ENCODE measurements around the gene RNASE7.
A peak's percentile ranks its signal among the peaks of the same experiment; 100 is the strongest.

The RNASE7 gene

GRCh38 chr14:21083565-21084325, 41.6 kb downstream of the RNASE7 start:
- no peak overlapping the region for H3K9ac ChIP-seq (ENCODE audit: low read depth, low read length)
- H3K4me1 ChIP-seq (ENCODE audit: insufficient read depth, low read length): peaks cover 3% of the 10 kb centered on the region; the same call in 1 of the 2 replicates
- H3K9me3 ChIP-seq (ENCODE audit: insufficient read depth, low read depth, low read length): no peaks in the 10 kb centered on the region
- 97% methylated on average over 11 of the region's 11 CpGs for WGBS
- peaks cover 88% of the 10 kb centered on the region for H3K36me3 ChIP-seq (ENCODE audit: insufficient read depth, low read length)
- no peaks in the 10 kb centered on the region for H3K27me3 ChIP-seq (ENCODE audit: insufficient read depth, low read length)
- H3K27ac ChIP-seq (ENCODE audit: low read depth, low read length): no peak overlapping the region
- H3K4me3 ChIP-seq (ENCODE audit: low read length): no peak overlapping the region

- H3K9me3 ChIP-seq (ENCODE audit: insufficient read depth, low read depth, low read length): no peaks in the 10 kb centered on the region
- H3K4me1 ChIP-seq (ENCODE audit: insufficient read depth, low read length): peaks cover 3% of the 10 kb centered on the region; the same call in 1 of the 2 replicates
- H3K36me3 ChIP-seq (ENCODE audit: insufficient read depth, low read length): peaks cover 88% of the 10 kb centered on the region
- no peaks in the 10 kb centered on the region for H3K27me3 ChIP-seq (ENCODE audit: insufficient read depth, low read length)
- no peak overlapping the region for H3K27ac ChIP-seq (ENCODE audit: low read depth, low read length)
- H3K9ac ChIP-seq (ENCODE audit: low read depth, low read length): no peak overlapping the region
- H3K4me3 ChIP-seq (ENCODE audit: low read length): no peak overlapping the region
- 91% methylated on average over 2 of the region's 2 CpGs for WGBS
Measured at GRCh38 chr14:21084396-21084795, 42.2 kb downstream of the RNASE7 start.

- WGBS: 95% methylated on average over 17 of the region's 17 CpGs
- Histone ChIP-seq H3K9ac (ENCODE audit: low read depth, low read length) (no peak overlapping the region), H3K27me3 (ENCODE audit: insufficient read depth, low read length) (no peaks in the 10 kb centered on the region), H3K36me3 (ENCODE audit: insufficient read depth, low read length) (peaks cover 88% of the 10 kb centered on the region), H3K9me3 (ENCODE audit: insufficient read depth, low read depth, low read length) (no peaks in the 10 kb centered on the region), H3K4me1 (ENCODE audit: insufficient read depth, low read length) (peaks cover 3% of the 10 kb centered on the region; the same call in 1 of the 2 replicates), H3K27ac (ENCODE audit: low read depth, low read length) (no peak overlapping the region), H3K4me3 (ENCODE audit: low read length) (no peak overlapping the region)
Measured at GRCh38 chr14:21084998-21085853, 43.1 kb downstream of the RNASE7 start.

- Histone ChIP-seq H3K4me3 (ENCODE audit: low read length) (no peak overlapping the region), H3K36me3 (ENCODE audit: insufficient read depth, low read length) (peaks cover 88% of the 10 kb centered on the region), H3K27ac (ENCODE audit: low read depth, low read length) (peak overlapping the region; percentile 57), H3K4me1 (ENCODE audit: insufficient read depth, low read length) (peaks cover 3% of the 10 kb centered on the region; the same call in 1 of the 2 replicates), H3K9ac (ENCODE audit: low read depth, low read length) (no peak overlapping the region), H3K27me3 (ENCODE audit: insufficient read depth, low read length) (no peaks in the 10 kb centered on the region), H3K9me3 (ENCODE audit: insufficient read depth, low read depth, low read length) (no peaks in the 10 kb centered on the region)
- WGBS: 93% methylated on average over 4 of the region's 4 CpGs
Measured at GRCh38 chr14:21086908-21087293, 44.7 kb downstream of the RNASE7 start.

- Histone ChIP-seq H3K27ac (ENCODE audit: low read depth, low read length) (peak overlapping the region; percentile 57), H3K9me3 (ENCODE audit: insufficient read depth, low read depth, low read length) (no peaks in the 10 kb centered on the region), H3K9ac (ENCODE audit: low read depth, low read length) (no peak overlapping the region), H3K36me3 (ENCODE audit: insufficient read depth, low read length) (peaks cover 87% of the 10 kb centered on the region), H3K4me1 (ENCODE audit: insufficient read depth, low read length) (peaks cover 3% of the 10 kb centered on the region; the same call in 1 of the 2 replicates), H3K4me3 (ENCODE audit: low read length) (no peak overlapping the region), H3K27me3 (ENCODE audit: insufficient read depth, low read length) (no peaks in the 10 kb centered on the region)
- WGBS: 63% methylated on average over 19 of the region's 19 CpGs
Measured at GRCh38 chr14:21087294-21088091, 45.3 kb downstream of the RNASE7 start.

- 94% methylated on average over 4 of the region's 4 CpGs for WGBS
- Histone ChIP-seq H3K9ac (ENCODE audit: low read depth, low read length) (no peak overlapping the region), H3K9me3 (ENCODE audit: insufficient read depth, low read depth, low read length) (no peaks in the 10 kb centered on the region), H3K27me3 (ENCODE audit: insufficient read depth, low read length) (no peaks in the 10 kb centered on the region), H3K4me3 (ENCODE audit: low read length) (no peak overlapping the region), H3K27ac (ENCODE audit: low read depth, low read length) (no peak overlapping the region), H3K4me1 (ENCODE audit: insufficient read depth, low read length) (peaks cover 12% of the 10 kb centered on the region), H3K36me3 (ENCODE audit: insufficient read depth, low read length) (peaks cover 90% of the 10 kb centered on the region)
Measured at GRCh38 chr14:21088687-21089086, 46.5 kb downstream of the RNASE7 start.

GRCh38 chr14:21089271-21089670, 47.1 kb downstream of the RNASE7 start:
- H3K4me1 ChIP-seq (ENCODE audit: insufficient read depth, low read length): peaks cover 15% of the 10 kb centered on the region
- WGBS: no CpG with 5 or more reads among the region's 1 CpG
- peaks cover 84% of the 10 kb centered on the region for H3K36me3 ChIP-seq (ENCODE audit: insufficient read depth, low read length)
- no peaks in the 10 kb centered on the region for H3K27me3 ChIP-seq (ENCODE audit: insufficient read depth, low read length)
- H3K9me3 ChIP-seq (ENCODE audit: insufficient read depth, low read depth, low read length): no peaks in the 10 kb centered on the region
- no peak overlapping the region for H3K9ac ChIP-seq (ENCODE audit: low read depth, low read length)
- H3K27ac ChIP-seq (ENCODE audit: low read depth, low read length): no peak overlapping the region
- no peak overlapping the region for H3K4me3 ChIP-seq (ENCODE audit: low read length)

- H3K4me1 ChIP-seq (ENCODE audit: insufficient read depth, low read length): peaks cover 17% of the 10 kb centered on the region
Measured at GRCh38 chr14:21089877-21090193, 47.7 kb downstream of the RNASE7 start.

GRCh38 chr14:21090194-21090939, 48.2 kb downstream of the RNASE7 start:
- H3K9ac ChIP-seq (ENCODE audit: low read depth, low read length): no peak overlapping the region
- WGBS: 86% methylated on average over 45 of the region's 45 CpGs
- H3K27ac ChIP-seq (ENCODE audit: low read depth, low read length): peak overlapping the region; percentile 46; the same call in 1 of the 2 replicates
- no peak overlapping the region for H3K4me3 ChIP-seq (ENCODE audit: low read length)
- no peaks in the 10 kb centered on the region for H3K27me3 ChIP-seq (ENCODE audit: insufficient read depth, low read length)
- H3K4me1 ChIP-seq (ENCODE audit: insufficient read depth, low read length): peaks cover 22% of the 10 kb centered on the region
- peaks cover 73% of the 10 kb centered on the region for H3K36me3 ChIP-seq (ENCODE audit: insufficient read depth, low read length)
- no peaks in the 10 kb centered on the region for H3K9me3 ChIP-seq (ENCODE audit: insufficient read depth, low read depth, low read length)

More at GRCh38 chr14:21089877-21090193, 47.7 kb downstream of the RNASE7 start:
- WGBS: 92% methylated on average over 5 of the region's 5 CpGs
- Histone ChIP-seq H3K27ac (ENCODE audit: low read depth, low read length) (no peak overlapping the region), H3K36me3 (ENCODE audit: insufficient read depth, low read length) (peaks cover 78% of the 10 kb centered on the region), H3K9ac (ENCODE audit: low read depth, low read length) (no peak overlapping the region), H3K9me3 (ENCODE audit: insufficient read depth, low read depth, low read length) (no peaks in the 10 kb centered on the region), H3K4me3 (ENCODE audit: low read length) (no peak overlapping the region), H3K27me3 (ENCODE audit: insufficient read depth, low read length) (no peaks in the 10 kb centered on the region)

- Histone ChIP-seq H3K4me3 (ENCODE audit: low read length) (no peak overlapping the region), H3K27me3 (ENCODE audit: insufficient read depth, low read length) (no peaks in the 10 kb centered on the region), H3K9me3 (ENCODE audit: insufficient read depth, low read depth, low read length) (no peaks in the 10 kb centered on the region), H3K4me1 (ENCODE audit: insufficient read depth, low read length) (peaks cover 28% of the 10 kb centered on the region), H3K27ac (ENCODE audit: low read depth, low read length) (peak overlapping the region; percentile 46; the same call in 1 of the 2 replicates), H3K9ac (ENCODE audit: low read depth, low read length) (no peak overlapping the region), H3K36me3 (ENCODE audit: insufficient read depth, low read length) (peaks cover 65% of the 10 kb centered on the region)
- 96% methylated on average over 45 of the region's 45 CpGs for WGBS
Measured at GRCh38 chr14:21090940-21091663, 48.9 kb downstream of the RNASE7 start.

Data from HUES64 (cell line).